NCI-H345 (cell line): ENCODE measurements around the gene DHX40.
"Not testable (repeated sequence)": the region's sequence is repeated elsewhere in the genome, so short reads cannot be mapped to it uniquely, and the experiment has no call there.

Source experiments
- DNase-seq: peaks from one replicate; lab custom pipeline; 2025; lab: John Stamatoyannopoulos, UW

Gene DHX40

DNA sequence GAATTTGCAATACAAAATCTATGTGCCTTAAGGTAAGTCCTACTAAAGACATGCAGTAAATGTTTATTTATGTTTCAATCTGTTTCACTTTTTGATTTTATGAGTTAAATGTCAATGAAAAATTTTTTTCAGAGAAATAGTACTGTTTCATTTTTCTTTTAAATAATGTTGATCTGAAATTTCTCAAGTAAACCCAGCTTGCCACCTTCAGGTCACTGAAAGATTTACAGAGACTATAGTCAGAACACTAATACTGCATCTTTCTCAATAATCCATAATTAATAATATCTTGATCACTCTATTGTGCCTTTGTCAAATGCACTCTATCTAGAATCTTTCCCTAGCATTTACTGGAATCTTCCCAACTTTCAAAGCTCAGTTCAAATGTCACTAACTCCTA lies 6.5 kb upstream of the DHX40 start:
- DNase-seq, result no peak

DNA sequence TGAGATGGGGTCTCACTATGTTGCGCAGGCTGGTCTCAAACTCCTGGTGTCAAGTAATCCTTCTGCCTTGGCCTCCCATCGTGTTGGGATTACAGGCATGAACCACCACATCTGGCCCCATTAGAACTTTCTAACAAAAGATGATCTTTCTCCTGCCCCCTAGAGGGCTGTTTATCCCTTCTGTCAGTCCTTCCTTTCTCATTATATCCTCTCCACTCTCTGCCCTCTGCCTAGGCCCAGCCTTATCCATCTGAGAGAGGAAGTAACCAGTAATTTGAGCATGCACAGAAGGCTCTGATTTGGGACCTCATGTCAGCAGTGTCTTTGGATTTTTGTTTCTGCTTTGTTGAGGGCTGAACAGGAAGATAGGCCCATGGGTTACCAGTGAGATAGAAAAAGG lies 4.4 kb upstream of the DHX40 start:
- no peak for DNase-seq

- DNase-seq, result peak; percentile 80
These were observed 532 bp downstream of the DHX40 start for GRCh38 chr17:59565959-59566324.

DNA sequence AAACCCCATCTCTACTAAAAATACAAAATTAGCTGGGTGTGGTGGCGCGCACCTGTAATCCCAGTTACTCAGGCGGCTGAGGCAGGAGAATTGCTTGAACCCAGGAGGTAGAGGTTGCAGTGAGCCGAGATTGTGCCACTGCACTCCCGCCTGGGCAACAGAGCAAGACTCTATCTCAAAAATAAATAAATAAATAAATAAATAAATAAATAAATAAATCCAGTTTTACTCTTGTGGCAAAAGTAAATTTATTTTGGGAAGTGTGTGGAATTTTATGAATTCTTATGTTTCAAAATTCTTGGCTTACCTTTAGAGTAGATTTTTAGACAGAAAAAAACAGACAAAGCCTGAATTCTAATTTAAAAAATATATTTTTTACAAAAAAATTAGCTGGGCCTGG lies 3.7 kb downstream of the DHX40 start:
- DNase-seq, result not testable (repeated sequence)

- no peak for DNase-seq
These were observed 7.0 kb downstream of the DHX40 start for GRCh38 chr17:59572301-59572924.

GRCh38 chr17:59584168-59584567 lies 18.8 kb downstream of the DHX40 start:
- not testable (repeated sequence) for DNase-seq

DNA sequence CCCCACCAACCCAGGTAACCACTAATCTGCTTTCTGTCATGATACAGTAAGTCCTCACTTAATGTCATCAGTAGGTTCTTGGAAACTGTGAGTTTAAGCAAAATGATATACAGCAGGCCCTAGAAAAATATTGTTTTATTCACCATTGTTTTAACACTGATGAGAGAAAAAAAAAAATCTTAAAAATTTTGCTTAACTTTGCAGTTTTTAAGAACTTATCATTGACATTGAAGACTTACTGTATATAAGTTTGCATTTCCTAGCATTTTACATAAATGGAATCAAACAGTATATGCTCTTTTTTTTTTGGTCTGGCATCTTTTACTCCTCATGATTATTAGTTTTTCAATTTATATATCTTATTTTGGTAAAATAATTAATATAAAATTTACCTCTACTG lies 34.8 kb downstream of the DHX40 start:
- no peak for DNase-seq

- DNase-seq, result no peak
These were observed 35.7 kb downstream of the DHX40 start for GRCh38 chr17:59601130-59601529.

DNA sequence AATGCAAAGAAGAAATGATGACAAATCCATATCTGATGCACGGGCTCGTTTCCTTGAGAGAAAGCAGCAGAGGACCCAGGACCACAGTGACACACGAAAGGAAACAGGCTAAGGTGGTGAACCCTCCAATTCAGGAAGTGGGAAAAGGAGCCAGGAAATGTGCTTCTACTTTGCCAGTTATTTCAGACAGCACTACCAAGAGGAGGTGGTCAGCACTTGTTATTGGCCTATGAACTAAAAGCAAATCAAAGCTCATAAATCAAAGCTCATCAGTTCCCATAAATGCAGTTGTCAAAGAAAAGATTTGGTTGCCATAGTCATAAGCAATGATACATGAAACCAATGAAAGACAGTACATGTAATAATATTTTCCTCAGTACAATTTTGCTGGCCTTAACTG lies 41.7 kb downstream of the DHX40 start:
- DNase-seq, result no peak

DNA sequence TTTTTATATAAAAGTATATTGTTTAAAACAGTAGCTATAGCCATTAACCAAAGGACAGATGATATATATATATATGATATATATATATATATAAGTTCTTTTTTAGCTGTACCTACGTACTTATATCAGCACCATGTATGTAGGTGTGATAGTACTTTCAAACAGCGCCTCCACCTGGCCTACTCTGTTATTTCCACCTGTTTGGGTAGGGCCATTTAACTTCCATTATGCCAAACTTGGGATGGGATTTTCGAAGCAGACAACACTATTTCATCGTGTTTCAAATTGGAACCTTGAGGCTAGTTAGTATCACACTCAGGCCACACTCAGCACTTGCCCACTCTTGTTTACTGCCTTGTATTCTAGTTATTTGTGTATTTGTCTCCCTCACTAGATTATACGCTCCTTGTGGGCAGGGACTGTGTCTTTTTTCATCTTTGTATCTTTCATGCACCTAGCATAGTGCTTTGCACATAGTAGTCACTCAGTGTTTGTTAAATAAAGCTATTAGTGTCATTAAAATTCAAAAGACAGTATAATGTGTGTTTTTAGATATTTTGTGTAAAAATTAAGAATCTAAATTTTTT lies 42.5 kb downstream of the DHX40 start:
- DNase-seq, result no peak

DNA sequence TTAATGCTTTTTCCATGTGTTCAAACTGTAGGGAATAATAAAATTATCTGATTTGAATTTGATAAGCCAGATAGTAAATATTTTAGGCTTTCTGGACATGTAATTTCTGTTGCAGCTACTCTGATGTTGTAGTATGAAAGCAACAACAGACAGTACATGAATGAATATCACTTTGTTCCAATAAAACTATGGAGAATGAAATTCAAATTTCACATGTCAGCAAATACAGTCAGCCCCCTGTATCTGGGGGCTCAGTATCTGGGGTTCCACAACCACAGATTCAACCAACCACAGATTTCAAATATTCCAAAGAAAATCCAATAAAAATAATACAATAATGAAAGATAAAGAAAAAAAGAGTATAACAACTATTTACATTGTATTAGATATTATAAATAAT lies 46.1 kb downstream of the DHX40 start:
- no peak for DNase-seq

DNA sequence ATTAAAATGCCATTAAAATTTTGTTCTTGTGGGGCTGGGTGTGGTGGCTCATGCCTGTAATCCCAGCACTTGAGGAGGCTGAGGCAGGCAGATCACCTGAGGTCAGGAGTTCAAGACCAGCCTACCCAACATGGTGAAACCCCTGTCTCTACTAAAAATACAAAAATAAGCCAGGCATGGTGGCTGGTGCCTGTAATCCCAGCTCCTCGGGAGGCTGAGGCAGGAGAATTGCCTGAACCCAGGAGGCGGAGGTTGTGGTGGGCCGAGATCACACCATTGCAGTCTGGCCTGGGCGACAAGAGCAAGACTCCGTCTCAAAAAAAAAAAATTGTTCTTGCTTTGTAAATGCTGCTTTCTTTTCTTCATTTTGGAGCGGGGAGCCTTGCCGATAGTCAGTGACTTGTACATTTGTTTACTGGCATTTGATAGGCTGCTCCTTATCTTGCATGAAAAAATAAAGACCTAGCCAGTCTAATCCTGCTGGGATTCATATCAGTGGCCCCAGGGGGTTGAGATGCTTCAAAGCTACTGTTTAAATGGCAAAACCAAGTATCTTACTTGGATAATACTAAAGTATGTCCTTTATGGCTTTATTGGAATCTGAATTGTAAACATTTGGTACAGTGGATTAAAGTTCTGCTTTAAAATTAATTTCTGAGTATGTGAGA lies 51.0 kb downstream of the DHX40 start:
- no peak for DNase-seq

DNA sequence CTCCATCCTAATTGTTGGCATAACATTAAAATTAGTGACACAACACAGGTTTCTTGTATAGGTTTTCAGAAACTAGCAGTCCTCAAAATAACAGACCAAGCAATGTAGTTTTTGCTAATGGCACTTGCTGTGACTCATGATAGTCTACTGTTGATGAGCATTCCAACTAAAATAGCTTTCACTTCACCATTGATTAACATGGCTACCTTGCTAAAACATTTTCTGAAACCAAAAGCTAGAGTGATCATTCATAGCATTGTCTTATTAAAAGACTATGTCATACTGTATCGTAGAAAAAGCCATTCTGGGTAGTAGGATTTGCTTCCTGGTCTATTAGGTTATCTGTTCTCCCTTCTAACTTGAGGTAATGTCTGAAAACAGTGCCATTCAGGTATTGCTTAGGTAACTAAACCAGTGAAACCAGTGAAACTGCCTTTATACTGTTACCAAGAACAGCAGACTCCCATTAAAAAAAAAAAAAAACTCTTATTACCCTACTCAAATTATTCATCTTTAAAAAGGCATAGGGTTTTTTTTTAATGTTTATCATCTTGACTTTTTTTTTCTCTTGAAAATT lies 51.8 kb downstream of the DHX40 start:
- no peak for DNase-seq

GRCh38 chr17:59619035-59619297 lies 53.6 kb downstream of the DHX40 start:
- DNase-seq, result no peak

DNA sequence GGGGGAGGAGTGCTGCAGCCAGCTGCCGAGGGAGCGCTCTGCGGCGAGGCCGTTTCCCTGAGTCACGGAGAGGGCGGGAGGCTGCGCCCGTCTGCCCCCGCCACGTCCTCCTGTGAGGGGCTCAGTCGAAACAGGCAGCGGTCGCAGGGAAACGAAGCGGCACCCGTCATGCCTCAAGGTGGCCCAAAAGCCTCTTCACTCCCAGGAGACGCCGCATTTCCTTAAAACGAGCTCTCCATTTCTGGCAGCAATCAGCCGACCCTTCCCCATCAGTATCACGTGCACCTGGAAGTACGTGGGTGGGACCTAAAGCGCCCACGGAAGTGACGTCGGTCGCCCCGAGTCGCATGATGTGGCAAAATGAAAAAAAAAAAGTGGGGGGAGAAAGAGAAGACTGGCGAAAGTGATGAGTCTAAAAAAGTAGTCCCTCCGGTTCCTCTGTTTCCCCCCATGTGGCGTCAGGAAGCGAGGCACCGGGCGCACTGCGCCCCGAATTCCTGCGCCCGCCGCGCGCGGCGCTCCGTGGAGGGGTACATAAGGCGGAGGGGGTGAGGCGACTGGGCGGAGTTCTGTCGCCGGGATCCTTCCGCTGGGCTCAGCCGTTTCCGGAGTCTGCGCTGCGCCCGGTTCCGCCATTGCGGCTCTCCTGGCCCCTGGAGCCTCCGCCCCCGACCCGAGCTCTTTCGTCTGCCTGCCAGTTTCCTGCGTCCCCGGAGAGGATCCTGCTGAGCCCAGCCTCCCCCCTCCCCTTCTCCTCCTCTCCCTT lies 54.1 kb downstream of the DHX40 start, which contains the start of gene CLTC:
Gene CLTC, plus strand, starts transcription at position 598 of the 766 bp plus-strand sequence. CDS start 237 bp downstream, outside the sequence.
- DNase-seq, result peak; percentile 95

- DNase-seq, result no peak
These were observed 54.6 kb downstream of the DHX40 start for GRCh38 chr17:59620064-59620359.

GRCh38 chr17:59620518-59621259 lies 55.3 kb downstream of the DHX40 start:
- peak; percentile 45 for DNase-seq

GRCh38 chr17:59621771-59622170 lies 56.4 kb downstream of the DHX40 start:
- no peak for DNase-seq

DNA sequence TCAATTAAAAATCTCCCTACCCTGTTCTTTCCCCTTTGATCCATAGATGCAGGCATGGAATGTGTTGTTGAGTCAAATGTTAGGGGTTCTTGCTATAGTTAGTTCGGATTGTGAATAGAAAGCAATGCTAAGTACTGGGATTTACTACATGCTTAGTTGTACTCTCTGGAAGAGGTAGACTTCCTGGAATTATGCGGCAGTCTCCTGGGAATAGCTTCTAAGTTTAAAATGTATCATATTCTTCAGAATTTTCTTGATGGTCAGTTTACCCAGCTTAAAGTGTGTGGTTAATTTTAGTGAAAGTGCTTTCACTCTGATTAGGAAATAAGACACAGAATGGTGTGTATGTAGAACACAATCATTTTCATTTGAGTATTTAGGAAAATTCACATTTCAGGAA lies 57.7 kb downstream of the DHX40 start:
- DNase-seq, result no peak

DNA sequence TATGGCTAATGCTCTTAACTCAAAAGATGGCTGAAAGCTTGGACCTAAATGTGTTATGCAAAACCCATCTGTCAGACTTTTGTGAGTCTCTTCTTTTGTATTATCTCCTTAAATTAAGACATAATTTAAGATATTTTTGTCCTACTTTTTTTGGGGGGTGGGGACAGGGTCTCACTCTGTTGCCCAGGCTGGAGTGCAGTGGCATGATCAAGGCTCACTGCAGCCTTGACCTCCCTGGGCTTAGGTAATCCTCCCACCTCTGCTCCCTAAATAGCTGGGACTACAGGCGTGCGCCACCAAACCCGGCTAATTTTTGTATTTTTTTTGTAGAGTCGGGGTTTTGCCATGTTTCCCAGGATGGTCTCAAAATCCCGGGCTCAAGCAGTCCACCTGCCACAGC lies 61.3 kb downstream of the DHX40 start:
- no peak for DNase-seq

- DNase-seq, result no peak
These were observed 61.9 kb downstream of the DHX40 start for GRCh38 chr17:59627274-59627673.

- DNase-seq, result no peak
These were observed 62.4 kb downstream of the DHX40 start for GRCh38 chr17:59627770-59628171.
